Measurements from ENCODE around the gene GNG13.

DNA sequence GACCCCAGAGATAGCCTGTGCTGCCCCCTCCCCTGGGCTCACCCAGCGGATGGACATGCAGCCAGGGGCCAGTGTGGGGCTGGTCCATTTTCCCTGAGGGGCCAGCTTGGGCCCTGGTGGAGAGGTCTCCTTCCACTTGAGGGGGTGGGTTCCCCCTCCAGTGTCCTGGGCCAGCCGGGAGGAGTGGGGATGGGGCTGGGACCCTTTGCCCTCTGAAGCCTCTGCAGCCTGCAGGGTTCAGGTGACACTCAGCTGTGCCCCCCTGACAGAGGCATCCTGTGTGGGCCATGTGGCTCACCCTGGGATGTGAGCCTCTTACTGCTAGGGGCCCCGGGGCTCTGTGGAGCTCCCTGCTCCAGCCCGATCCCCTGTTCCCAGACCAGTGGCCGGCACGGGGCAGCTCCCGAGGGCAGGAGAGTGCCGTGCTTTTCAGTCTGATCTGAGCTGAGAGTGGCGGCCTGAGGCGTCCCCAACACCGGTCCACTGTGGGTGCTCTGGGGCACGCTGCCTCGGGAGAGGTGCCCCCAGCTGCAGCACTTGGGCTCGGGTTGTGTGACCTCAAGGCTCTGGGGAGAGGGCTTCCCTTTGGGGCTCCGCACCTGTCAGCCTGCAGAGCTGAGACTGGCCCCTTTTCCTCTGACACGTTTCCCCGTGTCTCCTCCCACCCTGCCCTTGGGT, 439 bp upstream of the GNG13 start:
- TF ChIP-seq, protein P1, sequence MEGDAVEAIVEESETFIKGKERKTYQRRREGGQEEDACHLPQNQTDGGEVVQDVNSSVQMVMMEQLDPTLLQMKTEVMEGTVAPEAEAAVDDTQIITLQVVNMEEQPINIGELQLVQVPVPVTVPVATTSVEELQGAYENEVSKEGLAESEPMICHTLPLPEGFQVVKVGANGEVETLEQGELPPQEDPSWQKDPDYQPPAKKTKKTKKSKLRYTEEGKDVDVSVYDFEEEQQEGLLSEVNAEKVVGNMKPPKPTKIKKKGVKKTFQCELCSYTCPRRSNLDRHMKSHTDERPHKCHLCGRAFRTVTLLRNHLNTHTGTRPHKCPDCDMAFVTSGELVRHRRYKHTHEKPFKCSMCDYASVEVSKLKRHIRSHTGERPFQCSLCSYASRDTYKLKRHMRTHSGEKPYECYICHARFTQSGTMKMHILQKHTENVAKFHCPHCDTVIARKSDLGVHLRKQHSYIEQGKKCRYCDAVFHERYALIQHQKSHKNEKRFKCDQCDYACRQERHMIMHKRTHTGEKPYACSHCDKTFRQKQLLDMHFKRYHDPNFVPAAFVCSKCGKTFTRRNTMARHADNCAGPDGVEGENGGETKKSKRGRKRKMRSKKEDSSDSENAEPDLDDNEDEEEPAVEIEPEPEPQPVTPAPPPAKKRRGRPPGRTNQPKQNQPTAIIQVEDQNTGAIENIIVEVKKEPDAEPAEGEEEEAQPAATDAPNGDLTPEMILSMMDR (conservative IDR thresholded peaks at IDR 0.05): no peak
- TF ChIP-seq ZFX (IDR thresholded peaks at IDR 0.05): no peak

All from C4-2B (cell line).